ENCODE measurements around the gene ATG9B.
"Not testable (repeated sequence)": the region's sequence is repeated elsewhere in the genome, so short reads cannot be mapped to it uniquely, and the experiment has no call there.

ATG9B gene

DNA sequence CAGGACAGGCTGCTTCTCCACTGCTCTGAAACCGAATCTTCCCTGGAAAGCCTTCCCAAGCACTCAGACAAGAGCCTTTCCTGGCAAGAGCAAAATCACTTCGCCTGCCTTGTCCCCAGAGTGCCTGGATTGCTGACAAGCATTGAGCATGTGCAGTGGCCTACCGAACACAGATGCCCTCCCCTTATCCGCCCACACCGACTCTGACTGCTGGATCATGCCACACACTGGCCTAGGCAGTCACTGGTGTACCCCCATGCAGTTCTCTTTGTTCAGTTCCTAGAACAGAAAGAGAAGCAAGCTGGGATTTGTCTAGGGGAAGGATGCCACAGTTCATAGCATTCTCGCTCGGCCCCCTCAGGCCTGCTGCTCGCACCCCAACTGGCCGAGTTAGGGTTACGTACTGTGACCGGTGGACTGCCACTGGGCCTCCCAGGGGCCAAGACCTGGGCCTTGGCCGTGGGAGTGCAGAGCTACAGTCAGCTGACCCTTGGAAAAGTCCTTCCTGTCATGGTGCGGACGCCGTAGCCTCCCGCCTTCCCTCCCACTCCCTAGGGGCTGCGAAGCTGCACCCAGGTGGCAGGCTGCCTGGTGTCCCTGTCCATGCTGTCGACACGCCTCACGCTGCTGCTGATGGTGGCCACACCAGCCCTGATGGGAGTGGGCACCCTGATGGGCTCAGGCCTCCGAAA, 10.9 kb upstream of the ATG9B start:
- Mint-ChIP-seq H3K36me3 (ENCODE audit: low read depth) (peaks cover 59% of the 10 kb centered on the region), H3K4me3 (no peak overlapping the region), H3K27me3 (no peaks in the 10 kb centered on the region), H3K9me3 (no peaks in the 10 kb centered on the region), H3K4me1 (ENCODE audit: low read depth) (peaks cover 58% of the 10 kb centered on the region), H3K27ac (peak overlapping the region; percentile 37)
- intact Hi-C loops (cut with micrococcal nuclease): no loop called here

DNA sequence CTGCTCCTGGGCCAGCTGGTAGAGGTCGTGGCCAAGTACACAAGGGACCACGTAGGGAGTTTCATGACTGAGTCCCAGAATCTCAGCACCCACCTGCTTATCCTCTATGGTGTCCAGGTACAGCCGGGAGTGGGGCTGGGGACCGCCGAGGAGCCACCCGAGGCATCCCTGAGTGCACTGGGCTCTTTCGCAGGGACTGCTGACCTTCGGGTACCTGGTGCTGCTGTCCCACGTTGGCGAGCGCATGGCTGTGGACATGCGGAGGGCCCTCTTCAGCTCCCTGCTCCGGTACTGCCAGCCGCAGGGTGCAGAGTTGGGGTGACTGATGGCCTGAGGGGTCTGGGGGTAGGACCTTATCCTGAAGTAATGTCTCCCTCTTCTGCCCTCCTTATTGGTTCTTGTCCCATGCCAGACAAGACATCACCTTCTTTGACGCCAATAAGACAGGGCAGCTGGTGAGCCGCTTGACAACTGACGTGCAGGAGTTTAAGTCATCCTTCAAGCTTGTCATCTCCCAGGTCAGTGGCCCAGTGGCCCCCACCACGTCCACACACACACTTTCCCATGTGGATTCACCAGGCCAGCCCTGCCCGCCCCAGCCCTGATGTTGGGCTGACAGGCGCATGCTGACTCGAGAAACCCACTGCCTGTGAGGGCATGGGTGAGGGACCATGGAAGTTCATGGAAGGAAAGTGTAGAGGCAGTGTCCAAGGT, 10.2 kb upstream of the ATG9B start:
- Mint-ChIP-seq H3K4me1 (ENCODE audit: low read depth) (peaks cover 57% of the 10 kb centered on the region), H3K9me3 (no peaks in the 10 kb centered on the region), H3K27ac (peak overlapping the region; percentile 37), H3K4me3 (no peak overlapping the region), H3K27me3 (no peaks in the 10 kb centered on the region), H3K36me3 (ENCODE audit: low read depth) (peaks cover 59% of the 10 kb centered on the region)
- intact Hi-C loops (cut with micrococcal nuclease): no loop called here

DNA sequence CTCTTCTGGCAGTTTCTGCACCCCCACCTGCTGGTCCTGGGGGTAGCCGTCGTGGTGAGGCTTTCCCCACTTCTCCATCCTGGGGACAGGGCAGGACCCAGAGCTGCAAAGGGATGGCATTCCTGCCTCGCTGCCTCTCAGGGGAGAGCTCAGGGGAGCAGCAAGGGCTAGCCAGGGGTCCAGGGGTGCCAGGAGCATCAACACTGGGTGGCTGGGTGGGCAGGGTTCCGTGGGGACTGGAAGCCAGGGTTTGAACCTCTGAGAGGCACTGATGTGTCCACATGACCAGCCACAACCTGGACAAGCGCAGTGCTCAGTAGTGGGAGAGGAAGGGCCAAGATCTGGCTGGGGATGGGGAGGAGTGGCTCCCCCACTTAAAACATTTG, 9.6 kb upstream of the ATG9B start:
- peaks cover 56% of the 10 kb centered on the region for H3K4me1 Mint-ChIP-seq (ENCODE audit: low read depth)
- peaks cover 59% of the 10 kb centered on the region for H3K36me3 Mint-ChIP-seq (ENCODE audit: low read depth)
- no peak overlapping the region for H3K4me3 Mint-ChIP-seq
- H3K27ac Mint-ChIP-seq: peak overlapping the region; percentile 48
- no peaks in the 10 kb centered on the region for H3K9me3 Mint-ChIP-seq
- intact Hi-C loops (cut with micrococcal nuclease): no loop called here
- H3K27me3 Mint-ChIP-seq: no peaks in the 10 kb centered on the region

DNA sequence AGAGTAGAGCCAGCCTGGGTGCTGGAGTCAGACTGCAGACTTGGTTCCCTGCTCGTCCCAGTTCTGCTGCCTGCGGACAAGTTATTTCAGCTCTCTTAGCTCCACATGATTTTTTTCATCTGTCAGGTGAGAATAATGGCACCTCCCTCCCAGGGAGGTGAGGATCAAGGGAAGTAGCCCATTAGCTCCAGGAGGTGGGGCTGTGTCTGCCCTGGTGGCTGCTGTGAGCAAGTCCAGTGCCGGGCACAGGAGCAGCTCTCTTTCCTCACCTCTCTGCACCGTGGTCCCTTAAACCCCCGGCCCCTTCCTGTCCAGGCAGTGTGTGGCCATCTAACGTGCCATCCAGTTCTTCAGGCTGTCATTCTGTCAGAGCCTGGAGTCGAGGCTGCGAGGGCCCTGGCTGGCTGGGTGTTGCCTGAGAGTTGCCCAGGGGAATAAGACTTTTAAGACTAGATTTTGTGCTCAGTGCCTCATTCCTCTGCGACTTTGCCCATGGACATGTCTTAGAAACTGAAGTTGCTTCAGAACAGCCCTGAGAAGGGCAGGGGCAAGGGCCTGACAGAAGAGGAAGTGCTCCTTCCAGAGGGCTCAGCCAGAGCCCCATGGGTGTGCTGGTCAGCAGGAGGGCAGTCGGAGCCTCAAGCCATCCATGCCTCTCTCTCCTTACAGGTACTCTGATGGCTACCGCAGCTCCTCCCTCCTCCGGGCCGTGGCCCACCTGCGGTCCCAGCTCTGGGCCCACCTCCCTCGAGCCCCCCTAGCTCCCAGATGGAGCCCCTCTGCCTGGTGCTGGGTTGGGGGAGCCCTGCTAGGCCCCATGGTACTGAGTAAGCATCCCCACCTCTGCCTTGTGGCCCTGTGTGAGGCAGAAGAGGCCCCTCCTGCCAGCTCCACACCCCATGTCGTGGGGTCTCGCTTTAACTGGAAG, 8.9 kb upstream of the ATG9B start:
- Mint-ChIP-seq H3K9me3 (no peaks in the 10 kb centered on the region), H3K27ac (peak overlapping the region; percentile 48), H3K36me3 (ENCODE audit: low read depth) (peaks cover 59% of the 10 kb centered on the region), H3K4me3 (no peak overlapping the region), H3K27me3 (no peaks in the 10 kb centered on the region), H3K4me1 (ENCODE audit: low read depth) (peaks cover 54% of the 10 kb centered on the region)
- intact Hi-C loops (cut with micrococcal nuclease): no loop called here

DNA sequence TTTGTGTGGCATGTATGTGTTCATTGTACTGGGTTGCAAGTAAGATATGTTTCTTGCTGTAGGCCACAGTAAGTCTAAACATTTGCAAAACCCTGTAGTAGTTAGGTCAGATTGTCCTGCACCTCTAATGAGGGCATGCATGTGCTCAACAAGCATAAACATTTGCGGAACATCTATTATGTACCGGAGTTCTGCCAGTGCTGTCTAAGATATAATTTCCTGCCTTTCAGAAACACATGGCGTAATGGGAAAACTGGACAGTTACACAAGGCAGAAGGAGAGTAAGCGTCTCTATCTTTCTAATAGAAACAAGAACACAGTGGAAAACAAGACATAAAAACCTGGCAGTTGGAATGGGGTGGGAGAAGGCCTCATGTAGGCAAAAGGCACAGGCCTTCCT, 6.7 kb upstream of the ATG9B start:
- H3K36me3 Mint-ChIP-seq (ENCODE audit: low read depth): peaks cover 39% of the 10 kb centered on the region
- no peak overlapping the region for H3K4me3 Mint-ChIP-seq
- H3K9me3 Mint-ChIP-seq: no peaks in the 10 kb centered on the region
- peak overlapping the region; percentile 8 for H3K27ac Mint-ChIP-seq
- intact Hi-C loops (cut with micrococcal nuclease): no loop called here
- H3K4me1 Mint-ChIP-seq (ENCODE audit: low read depth): peaks cover 65% of the 10 kb centered on the region
- peaks cover 14% of the 10 kb centered on the region for H3K27me3 Mint-ChIP-seq

DNA sequence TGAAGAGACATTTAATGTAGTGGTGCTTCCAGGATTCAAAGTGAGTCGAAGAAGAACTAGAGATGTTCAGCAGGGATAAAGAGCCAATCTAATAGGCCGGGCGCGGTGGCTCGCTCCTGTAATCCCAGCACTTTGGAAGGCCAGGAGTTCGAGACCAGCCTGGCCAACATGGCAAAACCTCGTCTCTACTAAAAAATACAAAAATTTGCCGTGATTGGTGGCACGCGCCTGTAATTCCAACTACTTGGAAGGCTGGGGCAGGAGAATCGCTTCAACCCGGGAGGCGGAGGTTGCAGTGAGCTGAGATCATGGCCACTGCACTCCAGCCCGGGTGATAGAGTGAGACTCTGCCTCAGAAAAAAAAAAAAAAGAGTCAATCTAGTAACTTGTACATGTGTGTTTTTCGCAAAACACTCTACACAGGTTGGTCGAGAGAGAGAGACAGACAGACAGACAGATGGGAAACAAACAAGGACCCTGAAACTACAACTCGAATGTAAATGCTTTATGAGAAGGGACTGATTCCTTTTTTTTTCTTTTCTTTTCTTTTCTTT, 4.7 kb upstream of the ATG9B start:
- peaks cover 21% of the 10 kb centered on the region for H3K27me3 Mint-ChIP-seq
- peaks cover 52% of the 10 kb centered on the region for H3K4me1 Mint-ChIP-seq (ENCODE audit: low read depth)
- H3K9me3 Mint-ChIP-seq: no peaks in the 10 kb centered on the region
- intact Hi-C loops (cut with micrococcal nuclease): loop anchor here (1.0 to 2.0 kb wide), 3 partner anchors 29 to 60 kb away; partner anchors contain the start of gene TMUB1
- peaks cover 19% of the 10 kb centered on the region for H3K36me3 Mint-ChIP-seq (ENCODE audit: low read depth)
- peak overlapping the region; percentile 91 for H3K27ac Mint-ChIP-seq
- peak overlapping the region; percentile 93 for H3K4me3 Mint-ChIP-seq

DNA sequence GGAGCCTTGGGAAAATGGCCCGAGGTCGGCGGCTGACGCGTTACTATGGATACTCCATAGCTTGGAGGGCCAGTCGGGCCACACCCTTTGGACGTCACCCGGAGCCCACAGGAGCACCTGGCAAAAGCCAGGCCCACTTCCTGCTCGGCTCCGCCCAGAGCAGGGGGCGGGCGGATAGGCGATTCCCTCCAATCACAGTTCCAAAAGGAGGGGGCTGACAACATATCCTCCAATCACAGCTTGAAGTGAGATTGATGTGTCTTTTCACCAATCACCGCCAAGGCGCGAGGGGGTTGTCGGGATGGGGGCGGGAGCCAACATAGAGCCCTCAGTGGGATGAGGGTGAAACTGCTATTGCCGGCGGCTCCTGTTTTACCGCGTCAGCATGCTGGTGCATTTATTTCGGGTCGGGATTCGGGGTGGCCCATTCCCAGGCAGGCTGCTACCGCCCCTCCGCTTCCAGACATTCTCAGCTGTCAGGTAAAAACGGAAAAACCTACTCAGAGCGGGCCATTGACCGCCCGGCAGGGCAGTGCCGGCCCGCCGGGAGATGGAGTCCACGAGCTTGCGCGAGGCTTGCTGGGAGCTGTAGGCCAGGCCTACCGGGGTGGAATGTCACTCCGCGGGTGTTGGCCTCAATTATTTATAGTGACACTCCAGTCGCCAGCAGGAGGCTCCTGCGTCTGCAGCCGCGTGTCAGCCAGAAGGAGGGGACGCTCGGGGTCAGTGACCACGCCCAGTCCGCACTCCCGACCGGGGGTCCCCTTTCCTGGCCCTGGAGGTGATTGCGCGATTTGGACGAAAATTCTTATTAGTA, 4.0 kb upstream of the ATG9B start, which contains the start of gene ABCB8:
TSS of gene ABCB8 (plus strand) at position 320 of the 817 bp plus-strand sequence. CDS start at position 386, 66 bp downstream.
- Mint-ChIP-seq H3K27ac (peak within 1 kb of the TSS; percentile 91), H3K4me1 (ENCODE audit: low read depth) (peaks cover 47% of the 10 kb centered on the region), H3K9me3 (no peaks in the 10 kb centered on the region), H3K36me3 (ENCODE audit: low read depth) (peaks cover 15% of the 10 kb centered on the region), H3K27me3 (peaks cover 27% of the 10 kb centered on the region), H3K4me3 (peak within 1 kb of the TSS; percentile 93)
- intact Hi-C loops (cut with micrococcal nuclease): loop anchor here (1.0 to 2.0 kb wide), 3 partner anchors 30 to 60 kb away; partner anchors contain the start of gene TMUB1

DNA sequence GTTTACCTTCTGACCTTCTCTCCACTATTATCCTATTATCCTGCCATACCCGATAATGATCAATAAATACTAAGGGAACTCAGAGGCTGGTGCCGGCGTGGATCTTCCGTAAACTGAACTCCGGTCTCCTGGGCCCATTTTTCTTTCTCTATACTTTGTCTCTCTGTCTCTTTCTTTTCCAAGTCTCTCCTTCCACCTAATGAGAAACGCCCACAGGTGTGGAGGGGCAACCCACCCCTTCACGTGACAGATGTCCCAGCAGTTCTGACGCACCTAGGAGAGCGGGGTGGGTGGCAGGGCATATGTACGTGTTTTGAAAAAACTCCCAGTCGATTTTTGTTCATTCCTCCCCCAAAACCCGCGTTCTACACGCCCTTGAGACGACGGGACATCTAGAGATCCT, 3.4 kb upstream of the ATG9B start:
- peak overlapping the region; percentile 93 for H3K4me3 Mint-ChIP-seq
- H3K27me3 Mint-ChIP-seq: peaks cover 32% of the 10 kb centered on the region
- H3K36me3 Mint-ChIP-seq (ENCODE audit: low read depth): peaks cover 15% of the 10 kb centered on the region
- intact Hi-C loops (cut with micrococcal nuclease): loop anchor here (1.0 to 2.0 kb wide), 3 partner anchors 31 to 61 kb away; partner anchors contain the start of gene TMUB1
- H3K9me3 Mint-ChIP-seq: not testable (repeated sequence)
- peak overlapping the region; percentile 91 for H3K27ac Mint-ChIP-seq
- H3K4me1 Mint-ChIP-seq (ENCODE audit: low read depth): peaks cover 41% of the 10 kb centered on the region

DNA sequence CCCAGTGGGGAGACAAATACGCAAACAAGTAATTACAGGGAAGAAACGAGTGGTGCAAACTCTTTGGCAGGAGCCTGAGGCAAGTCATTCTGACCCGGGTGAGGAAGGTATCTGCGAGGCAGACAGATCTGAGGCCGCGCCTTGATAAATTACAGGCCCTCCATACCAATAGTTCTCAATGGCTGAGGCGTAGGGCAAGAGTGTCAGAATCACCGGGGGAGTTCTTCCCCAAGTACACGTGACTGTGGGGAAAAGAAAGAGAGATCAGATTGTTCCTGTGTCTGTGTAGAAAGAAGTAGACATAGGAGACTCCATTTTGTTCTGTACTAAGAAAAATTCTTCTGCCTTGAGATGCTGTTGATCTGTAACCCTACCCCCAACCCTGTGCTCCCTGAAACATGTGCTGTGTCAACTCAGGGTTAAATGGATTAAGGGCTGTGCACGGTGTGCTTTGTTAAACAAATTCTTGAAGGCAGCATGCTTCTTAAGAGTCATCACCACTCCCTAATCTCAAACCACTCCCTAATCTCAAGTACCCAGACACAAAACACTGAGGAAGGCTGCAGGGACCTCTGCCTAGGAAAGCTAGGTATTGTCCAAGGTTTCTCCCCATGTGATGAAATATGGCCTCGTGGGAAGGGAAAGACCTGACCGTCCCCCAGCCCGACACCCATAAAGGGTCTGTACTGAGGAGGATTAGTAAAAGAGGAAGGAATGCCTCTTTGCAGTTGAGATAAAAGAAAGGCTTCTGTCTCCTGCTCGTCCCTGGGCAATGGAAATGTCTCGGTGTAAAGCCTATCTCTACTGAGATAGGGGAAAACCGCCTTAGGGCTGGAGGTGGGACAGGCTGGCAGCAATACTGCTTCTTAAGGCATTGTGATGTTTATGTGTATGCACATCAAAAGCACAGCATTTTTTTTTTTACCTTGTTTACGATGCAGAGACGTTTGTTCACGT, 2.8 kb upstream of the ATG9B start:
- peaks cover 12% of the 10 kb centered on the region for H3K36me3 Mint-ChIP-seq (ENCODE audit: low read depth)
- peak overlapping the region; percentile 93 for H3K4me3 Mint-ChIP-seq
- H3K9me3 Mint-ChIP-seq; intact Hi-C loops (cut with micrococcal nuclease): not testable (repeated sequence)
- peaks cover 32% of the 10 kb centered on the region for H3K27me3 Mint-ChIP-seq
- peak overlapping the region; percentile 91 for H3K27ac Mint-ChIP-seq
- peaks cover 36% of the 10 kb centered on the region for H3K4me1 Mint-ChIP-seq (ENCODE audit: low read depth)

DNA sequence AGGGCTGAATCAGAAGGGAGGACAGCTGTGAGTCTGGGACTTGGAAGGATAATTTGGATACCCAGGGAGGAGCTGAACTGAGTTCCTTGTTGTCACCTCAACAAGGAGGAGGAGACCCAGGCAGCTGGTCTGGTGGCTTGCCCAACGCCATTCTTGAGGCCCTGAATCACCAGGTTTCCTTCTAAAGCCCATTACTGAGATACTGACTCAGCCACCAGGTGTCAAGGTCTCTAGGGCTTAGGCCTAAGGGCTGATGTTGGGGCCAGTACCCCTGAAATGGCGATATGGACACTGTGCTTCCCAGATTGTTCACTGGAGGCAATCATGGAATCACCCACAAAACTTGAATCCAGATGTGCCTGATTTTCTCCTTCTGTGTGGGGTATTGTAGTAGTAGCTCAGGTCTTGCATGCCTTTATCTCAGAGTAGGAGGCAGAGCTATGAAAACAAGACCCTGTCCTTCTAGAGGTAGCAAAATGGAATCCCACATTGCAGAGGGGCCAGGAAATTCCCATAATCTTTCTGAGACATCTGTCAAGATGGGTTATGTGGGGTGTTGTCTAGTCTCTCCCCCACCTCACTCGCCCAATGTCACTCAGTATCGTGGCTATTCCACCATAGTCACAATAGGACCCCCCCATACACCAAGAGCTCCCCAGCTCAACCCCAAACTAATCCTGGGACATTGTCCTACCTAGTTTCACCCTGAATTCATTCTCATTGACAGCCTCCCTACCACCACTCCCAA, 1.8 kb upstream of the ATG9B start:
- Mint-ChIP-seq H3K36me3 (ENCODE audit: low read depth) (peaks cover 2% of the 10 kb centered on the region), H3K27ac (peak overlapping the region; percentile 91), H3K4me1 (ENCODE audit: low read depth) (peaks cover 29% of the 10 kb centered on the region), H3K9me3 (no peaks in the 10 kb centered on the region), H3K4me3 (no peak overlapping the region), H3K27me3 (peaks cover 40% of the 10 kb centered on the region)
- intact Hi-C loops (cut with micrococcal nuclease): no loop called here

DNA sequence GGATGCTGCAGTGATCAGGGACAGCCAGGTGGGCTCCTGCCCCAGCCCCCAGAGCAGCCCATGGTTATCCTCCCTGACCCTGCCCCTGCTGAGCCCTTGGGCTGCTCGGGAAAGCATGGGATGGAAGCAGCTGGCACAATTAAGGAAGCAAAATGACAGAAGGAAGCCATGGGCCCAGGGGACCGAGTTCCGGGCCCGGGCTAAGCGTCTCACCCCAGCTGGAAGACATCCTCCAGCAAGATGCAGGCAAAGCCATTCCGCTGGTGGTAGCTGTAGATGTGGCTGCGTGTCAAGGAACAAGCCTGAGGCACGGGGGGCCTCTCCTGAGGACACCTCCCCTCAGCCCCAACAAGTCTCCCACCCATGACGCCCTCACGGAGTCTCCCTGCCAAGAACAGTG, 1.1 kb downstream of the ATG9B start:
- Mint-ChIP-seq H3K36me3 (ENCODE audit: low read depth) (no peaks in the 10 kb centered on the region), H3K27ac (no peak overlapping the region)

More for the DNA sequence above, 1.1 kb downstream of the ATG9B start:
- peaks cover 25% of the 10 kb centered on the region for H3K4me1 Mint-ChIP-seq (ENCODE audit: low read depth)
- intact Hi-C loops (cut with micrococcal nuclease): no loop called here
- no peak overlapping the region for H3K4me3 Mint-ChIP-seq
- H3K9me3 Mint-ChIP-seq: no peaks in the 10 kb centered on the region
- peaks cover 68% of the 10 kb centered on the region for H3K27me3 Mint-ChIP-seq
